UCSD-AML1 (cell line): ENCODE data around the gene ENTHD1.
"Not testable (repeated sequence)": the region's sequence is repeated elsewhere in the genome, so short reads cannot be mapped to it uniquely, and the experiment has no call there.

Experiments used
- DNase-seq: peaks from one replicate; lab custom pipeline; 2025; ENCODE audit not compliant: unreplicated experiment; lab: John Stamatoyannopoulos, UW

The ENTHD1 gene

DNA sequence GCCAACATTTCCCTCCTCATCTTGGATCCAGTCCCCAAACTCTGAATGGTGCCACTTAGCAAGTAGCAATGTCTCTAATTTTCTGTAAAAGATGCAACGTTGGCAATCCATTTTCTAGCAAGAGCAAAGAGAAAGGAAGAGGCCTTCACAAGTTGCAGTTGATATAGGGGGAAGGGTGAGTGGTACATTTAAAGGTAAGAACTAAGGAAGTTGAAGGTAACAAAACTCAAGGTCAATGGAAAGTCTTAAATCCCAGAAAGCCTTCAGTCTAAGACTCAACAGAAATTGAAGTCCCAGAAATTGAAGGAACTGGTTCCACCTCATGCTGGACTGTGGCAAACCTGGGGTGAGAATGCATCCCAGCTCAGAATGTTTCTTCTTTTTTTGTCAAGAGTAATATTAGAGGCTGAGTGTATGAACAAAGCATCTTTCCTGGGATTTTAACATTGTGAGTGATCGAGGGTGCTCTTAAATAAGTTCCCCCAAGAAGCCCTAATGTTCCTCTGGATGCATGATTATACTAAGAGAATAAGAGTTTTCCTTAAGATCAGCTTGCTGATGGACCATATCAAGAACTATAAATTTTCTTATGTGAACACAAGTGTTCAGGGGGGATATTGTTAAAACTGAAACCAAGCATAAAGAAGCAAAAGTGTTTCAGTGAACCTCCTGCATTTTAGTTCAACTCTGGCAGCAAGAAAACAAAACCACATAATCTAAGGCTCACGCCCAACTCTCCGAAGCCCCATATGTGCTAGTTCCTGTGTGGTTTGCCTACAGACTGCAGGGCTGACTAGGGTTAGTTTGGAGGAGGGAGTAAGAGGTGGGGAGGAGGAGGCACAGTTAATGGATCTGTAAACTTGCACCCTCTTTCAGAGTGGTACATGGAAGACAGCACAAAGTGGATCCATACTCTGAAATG lies 7.0 kb upstream of the ENTHD1 start, which contains the start of gene GRAP2:
Gene GRAP2 (plus strand): TSS at position 779 of the 922 bp plus-strand sequence. CDS start 46,023 bp downstream, outside the sequence.
- DNase-seq, result peak; percentile 19

DNA sequence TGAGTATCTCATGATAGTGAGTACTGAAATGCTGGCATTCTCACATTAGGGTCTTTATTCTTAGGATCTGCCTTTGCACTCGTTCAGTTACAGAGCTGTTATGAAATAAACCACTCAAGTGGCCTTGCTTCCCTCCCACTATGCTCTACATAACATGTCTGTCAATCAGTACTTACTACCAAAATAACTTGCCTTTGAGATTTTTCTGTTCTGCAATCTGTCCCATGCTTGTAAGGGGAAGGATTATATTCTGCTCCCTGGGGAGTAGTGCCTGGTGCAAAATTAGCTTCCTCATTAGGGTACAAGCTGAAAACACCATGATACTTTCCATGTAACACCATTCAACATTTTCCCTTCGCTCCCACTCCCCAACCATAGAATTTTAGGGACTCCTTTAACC lies 5.4 kb upstream of the ENTHD1 start:
- no peak for DNase-seq

DNA sequence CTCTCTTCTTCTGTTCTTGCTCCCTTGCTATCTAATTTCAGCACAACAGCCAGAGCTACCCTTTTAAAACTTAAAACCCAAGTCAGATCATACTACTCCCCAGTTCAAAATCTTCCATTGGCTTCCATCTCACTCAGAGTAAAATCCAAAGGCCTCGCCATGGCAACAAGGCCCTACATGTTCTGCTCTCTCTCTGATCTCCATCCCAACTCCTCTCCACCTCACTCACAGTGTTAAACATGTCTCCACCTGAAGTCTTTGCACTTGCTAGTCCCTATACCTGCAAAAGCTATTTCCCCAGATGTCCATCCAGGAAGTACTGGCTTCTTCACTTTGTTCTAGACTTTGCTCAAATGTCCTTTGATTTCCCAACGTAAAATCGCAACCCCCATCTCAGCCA lies 4.3 kb upstream of the ENTHD1 start:
- DNase-seq, result no peak

DNA sequence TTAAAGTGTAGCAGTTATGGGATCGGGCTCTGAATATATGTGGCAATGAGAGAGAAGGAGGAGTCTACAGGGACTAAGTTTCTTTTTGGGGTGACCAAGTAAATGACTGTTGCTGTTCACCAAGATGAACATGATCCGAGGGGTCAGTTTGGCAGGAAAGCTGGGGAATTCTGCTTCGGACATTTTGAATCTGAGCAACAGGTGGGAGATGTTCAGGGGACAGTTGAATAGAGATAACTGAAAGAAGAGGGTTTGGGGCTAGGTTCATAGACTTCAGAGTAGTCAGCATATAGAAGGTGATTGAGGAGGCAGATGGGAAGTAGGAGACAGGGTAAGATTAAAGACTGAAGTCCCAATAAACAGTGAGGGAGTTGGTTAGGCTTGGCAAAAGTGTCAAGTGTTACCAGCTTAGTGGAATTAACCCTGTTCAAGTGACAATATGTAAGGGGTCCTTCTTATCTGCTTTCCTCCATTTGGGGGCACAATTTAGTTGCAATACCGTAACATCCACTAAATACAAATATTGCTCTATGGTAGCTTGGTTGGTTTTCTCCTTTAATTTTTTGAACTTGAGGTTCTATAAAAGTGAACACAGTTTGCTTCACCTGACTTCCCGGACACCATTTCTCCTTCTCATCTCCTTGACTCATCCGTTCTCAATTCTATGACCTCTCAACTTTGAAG lies 2.9 kb upstream of the ENTHD1 start:
- no peak for DNase-seq

DNA sequence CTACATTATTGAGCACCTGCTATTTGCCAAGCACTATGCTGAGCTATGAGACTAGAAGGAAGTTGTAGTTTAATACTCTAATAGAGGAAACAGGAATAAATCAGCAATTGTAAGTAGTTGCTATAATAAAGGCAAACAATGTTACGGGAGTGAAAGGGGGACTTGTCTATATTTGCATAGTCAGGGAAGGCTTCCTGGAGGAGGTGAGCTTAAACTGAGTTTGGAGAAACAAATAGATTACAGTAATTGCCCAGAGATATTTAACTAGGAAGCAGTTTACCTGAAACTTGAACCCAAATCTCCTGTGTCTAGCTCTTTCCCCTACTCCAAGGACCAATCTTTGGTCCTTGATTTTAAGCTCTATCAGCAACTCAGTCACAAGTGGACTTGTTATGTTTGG lies 2.1 kb upstream of the ENTHD1 start:
- no peak for DNase-seq

DNA sequence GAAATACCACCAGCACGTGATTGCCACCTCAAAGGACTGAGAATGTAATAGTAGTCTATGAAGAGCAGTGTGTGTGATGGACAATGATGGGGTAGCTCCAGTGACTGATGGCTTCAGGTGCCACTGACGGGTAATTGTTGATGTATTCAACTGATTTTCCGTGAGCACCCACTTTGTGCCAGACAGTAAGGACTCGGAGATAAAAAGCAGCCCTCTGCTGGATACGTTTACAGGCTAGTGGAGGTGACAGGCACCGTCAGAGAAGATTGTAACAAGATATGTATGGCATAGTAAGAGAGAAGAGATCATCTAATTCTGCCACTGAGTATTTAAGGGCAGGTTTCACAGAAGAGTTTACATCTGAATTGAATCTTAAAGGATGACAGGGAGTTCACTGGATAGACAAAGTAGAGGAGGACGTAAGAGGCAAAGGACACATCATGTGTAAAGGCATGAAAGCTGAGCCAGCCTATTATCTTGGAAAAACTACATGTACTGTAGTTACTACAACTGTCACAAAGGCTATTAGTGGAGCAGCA lies 1.1 kb upstream of the ENTHD1 start:
- DNase-seq, result no peak

DNA sequence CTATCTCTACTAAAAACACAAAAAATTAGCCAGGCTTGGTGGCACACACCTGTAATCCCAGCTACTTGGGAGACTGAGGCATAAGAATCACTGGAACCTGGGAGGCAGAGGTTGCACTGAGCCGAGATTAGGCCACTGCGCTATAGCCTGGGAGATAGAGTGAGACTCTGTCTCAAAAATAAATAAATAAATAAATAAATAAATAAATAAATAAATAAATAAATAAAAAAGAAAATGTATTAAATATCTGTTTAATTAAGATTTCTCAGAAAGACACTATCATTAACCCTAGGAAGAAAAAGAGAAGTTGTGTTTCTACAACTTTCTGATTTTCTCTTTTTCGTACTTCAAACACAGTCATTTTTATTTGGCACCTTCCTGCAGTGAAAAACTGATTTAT lies 3.6 kb downstream of the ENTHD1 start:
- DNase-seq, result not testable (repeated sequence)

DNA sequence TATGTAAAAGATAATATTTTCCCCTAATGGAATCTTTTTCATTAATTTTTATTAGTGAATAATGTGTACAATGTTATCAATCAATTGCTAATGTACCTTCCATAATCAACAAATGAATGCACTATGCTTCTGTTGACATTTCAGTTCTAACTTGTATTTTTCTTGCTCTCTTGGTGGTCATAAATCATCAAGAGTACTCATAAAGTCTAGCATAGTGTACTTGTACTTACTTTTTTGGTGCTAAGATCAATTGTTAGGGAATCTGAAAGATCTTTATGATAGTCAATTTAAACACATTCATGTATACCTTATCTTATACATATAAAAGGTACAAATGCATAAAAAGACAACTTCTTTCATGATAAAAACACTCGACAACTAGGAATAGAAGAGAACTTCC lies 10.5 kb downstream of the ENTHD1 start:
- DNase-seq, result no peak

DNA sequence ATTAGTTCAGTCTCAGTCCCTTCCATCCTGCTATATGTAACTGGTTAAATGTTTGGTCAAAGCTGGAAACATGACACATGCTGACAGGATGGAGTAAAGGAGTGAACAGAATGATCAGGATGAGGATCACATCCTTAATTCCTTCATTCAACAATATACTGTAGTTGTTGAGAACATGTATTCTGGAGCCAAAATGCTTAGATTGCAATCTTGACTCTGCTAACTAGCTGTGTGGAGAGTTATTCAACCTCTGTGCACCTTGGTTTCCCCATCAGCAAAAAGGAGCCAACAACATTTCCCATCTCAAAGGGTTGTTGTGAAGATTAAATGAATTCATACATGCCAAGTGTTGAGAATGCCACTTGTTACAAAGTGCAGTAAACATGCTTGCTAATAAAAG lies 12.8 kb downstream of the ENTHD1 start:
- no peak for DNase-seq

DNA sequence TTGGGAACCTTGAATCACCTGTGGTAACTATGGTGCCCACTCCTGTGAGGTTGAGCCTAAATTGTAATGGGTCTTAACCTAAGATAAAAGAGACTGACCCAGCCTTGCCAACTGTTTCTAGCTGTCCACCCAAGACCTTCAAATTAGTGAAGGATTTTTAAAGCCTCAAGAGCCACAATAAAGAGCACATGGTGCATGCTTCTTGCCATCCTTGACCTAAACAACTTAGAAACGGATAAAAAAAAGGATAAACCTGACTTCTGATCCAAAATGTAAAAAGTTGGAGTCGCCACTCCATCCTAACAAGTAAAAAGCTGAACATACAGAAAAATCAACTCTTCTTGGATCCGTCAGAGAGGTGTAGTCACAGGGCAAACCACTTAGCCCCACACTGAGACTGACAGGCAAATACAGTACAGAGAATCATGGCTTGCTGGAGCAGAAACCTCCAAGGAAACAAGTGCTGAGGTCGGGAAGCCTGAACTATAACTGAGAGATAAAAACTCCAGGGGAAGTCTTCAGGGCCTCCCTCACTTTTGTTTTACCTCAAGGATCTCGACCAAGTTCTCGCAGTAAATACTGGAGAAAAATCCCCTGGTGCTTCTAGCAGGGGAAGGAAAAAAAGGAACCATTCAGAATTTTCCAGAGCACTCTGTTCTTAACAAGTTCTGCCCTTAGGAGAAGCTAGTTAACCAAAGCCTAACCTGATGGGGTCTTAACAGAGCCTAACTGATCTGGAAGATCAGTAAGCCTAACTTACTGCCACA lies 16.3 kb downstream of the ENTHD1 start:
- no peak for DNase-seq

DNA sequence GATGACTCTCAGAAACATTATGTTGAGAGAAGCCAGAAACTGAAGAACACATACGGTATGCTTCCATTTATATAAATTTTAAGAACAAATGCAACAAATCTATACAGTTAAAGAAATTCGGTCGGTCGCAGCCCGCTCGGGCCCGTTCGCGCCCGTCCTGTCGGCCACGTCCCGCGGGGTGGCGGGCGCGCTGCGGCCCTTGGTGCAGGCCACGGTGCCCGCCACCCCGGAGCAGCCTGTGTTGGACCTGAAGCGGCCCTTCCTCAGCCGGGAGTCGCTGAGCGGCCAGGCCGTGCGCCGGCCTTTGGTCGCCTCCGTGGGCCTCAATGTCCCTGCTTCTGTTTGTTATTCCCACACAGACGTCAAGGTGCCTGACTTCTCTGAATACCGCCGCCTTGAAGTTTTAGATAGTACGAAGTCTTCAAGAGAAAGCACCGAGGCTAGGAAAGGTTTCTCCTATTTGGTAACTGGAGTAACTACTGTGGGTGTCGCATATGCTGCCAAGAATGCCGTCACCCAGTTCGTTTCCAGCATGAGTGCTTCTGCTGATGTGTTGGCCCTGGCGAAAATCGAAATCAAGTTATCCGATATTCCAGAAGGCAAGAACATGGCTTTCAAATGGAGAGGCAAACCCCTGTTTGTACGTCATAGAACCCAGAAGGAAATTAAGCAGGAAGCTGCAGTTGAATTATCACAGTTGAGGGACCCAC lies 18.2 kb downstream of the ENTHD1 start:
- not testable (repeated sequence) for DNase-seq

DNA sequence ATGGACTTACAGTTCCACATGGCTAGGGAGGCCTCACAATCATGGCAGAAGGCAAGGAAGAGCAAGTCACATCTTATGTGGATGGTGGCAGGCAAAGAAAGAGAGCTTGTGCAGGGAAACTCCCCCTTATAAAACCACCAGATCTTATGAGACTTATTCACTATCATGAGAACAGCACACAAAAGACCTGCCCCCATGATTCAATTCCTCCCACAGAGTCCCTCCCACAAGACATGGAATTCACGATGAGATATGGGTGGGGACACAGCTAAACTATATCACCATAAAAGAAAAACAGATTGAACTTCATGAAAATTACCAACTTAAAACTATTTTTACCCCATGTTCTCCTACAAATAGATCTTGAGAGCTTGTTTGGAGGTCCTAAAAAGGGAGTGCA lies 19.6 kb downstream of the ENTHD1 start:
- no peak for DNase-seq

DNA sequence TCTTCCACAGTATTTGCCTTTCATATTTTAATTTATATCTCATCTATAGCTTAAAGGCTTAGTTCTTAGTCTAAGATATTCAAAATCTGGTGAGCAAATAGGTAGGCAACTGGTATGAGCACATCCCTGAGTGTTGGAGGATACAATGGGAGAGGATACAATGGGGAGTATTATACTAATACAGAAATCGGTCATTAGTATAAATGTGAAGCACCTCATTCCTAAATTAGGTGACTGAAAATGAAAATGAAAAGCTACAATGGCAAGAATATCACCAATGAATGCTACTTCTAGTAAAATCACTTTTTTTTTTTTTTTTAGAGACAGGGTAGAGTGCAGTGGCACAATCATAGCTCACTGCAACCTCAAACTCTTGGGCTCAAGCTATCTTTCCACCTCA lies 21.0 kb downstream of the ENTHD1 start:
- no peak for DNase-seq

DNA sequence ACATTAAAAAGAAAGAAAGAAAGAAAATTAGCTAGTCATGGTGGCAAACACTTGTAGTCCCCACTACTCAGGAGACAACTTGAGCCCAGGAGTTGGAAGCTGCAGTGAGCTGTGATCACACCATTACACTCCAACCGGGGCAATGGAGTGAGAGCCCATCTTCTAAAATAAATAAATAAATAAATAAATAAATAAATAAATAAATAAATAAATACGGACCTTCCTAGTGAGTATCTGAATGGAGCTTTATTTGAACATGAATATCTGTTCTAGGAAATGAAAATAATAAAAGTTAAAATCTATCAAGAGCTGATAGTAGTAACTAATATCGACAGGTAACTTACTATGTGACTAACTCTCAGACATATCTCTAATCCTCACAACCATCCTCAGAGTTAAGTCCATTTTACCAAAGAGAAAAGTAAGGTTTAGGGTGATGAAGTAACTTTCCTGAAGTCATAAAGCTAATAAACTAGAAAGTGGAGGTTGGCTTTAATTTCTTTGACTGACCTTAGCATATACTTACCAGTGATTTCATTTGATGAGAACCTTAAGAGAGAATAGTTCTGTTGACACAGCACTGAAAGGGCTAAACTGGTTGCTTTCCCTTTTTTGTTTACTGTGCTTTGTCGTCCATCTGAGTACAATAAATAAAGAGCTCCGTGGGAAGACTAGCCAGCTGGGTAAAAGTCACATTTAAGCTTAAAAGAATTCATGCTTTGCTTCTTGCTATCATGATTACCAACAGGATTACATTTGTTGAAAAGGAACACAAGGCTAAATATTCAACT lies 22.4 kb downstream of the ENTHD1 start:
- DNase-seq, result no peak

DNA sequence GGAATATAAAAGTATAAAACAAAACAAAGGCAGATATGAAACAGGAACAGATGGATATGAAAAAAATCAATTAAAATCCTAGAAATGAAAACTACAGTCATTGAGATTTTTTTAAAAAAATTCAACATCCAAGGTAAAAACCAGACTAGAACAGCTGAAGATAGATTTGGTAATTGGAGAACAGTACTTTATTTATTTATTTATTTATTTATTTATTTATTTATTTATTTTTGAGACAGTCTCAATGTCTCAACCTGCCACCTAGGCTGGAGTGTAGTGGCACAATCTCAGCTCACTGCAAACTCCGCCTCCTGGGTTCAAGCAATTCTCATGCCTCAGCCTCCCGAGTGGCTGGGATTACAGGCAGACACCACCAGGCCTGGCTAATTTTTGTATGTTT lies 23.8 kb downstream of the ENTHD1 start:
- not testable (repeated sequence) for DNase-seq

DNA sequence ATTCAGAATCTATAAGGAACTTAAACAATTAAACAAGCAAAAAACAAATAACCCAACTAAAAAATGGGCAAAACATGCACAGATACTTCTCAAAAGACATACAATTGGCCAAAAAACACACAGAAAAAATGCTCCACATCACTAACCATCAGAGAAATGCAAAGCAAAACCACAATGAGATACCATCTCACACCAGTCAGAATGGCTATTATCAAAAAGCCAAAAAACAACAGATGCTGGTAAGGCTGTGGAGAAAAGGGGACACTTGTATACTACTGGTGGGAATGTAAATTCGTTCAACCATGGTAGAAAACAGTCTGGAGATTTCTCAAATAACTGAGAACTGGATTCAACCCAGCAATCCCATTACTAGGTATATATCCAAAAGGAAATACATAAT lies 24.8 kb downstream of the ENTHD1 start:
- no peak for DNase-seq

DNA sequence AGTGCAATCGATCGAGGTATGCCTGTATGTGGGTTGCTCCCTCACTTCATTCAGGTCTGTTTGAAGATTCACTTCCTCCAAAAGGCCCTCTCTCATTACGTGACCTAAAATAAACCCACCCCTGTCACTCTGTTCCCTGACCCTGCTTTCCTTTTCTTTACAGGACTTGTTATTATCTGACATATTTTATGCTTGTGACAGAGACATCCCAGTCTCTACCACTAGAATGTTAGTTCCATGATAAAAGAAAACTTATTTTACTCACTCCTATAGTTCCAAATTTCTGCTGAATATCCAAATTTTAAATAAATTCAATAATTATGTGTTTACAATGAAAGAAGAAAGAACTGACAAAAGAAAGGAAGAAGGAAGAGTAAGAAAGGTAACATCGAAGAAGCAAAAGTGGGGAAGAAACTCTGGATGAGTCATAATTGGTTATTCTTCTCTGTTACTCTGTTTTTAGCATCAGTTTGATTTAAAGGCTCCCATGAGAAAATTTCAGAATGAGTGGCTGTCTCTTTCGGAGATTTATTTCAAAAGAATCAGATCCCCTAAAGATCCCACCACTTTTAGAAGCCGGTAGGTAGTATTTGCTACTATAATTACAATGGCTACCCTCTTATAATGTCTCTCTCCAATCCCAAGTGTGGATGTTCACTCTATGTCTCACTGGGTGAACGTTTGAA lies 33.5 kb downstream of the ENTHD1 start:
- no peak for DNase-seq

DNA sequence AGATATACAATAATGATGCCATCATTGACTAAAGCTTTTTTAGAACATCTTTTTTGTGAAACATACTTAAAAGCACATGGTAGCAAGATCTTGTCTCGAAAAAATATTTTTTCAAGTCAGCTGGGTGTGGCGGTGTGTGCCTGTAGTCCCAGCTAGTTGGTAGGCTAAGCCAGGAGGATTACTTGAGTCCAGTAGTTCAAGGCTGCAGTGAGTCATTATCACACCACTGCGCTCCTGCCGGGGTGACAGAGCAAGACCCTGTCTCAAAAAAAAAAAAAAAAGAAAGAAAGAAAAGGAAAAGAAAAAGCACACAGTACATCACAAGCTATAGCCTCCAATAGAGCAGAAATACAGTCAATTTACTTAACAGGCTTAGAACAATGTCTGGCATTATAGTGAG lies 37.0 kb downstream of the ENTHD1 start:
- DNase-seq, result no peak

DNA sequence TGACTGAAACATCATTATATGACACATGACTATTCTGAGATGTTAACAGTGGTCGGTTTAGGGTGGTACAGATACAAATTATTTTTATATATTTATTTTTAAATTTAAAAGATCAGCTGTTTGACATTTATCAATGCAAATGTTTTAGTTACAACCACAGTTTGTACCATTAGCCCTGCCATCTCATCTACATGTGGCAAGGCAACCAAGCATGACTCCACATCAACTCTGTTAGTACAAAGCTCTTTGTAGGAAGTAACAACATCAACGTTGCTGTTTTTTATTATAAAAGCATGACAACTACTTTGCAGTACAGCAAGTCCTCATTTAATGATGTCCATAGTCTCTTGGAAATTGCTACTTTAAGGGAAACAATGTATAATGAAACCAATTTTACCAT lies 40.8 kb downstream of the ENTHD1 start:
- no peak for DNase-seq
